IMR-90 (cell line): Measurements from ENCODE around the gene NDUFAF2. TPM values are rescaled to one million over a fixed set of nuclear protein-coding genes. Genes with fewer than 3 reads are reported as not detected.

Source experiments
- ATAC-seq: fragments of 200-7000 bp; cut with Tn5 transposase; 2 replicates; pipeline ENCODE4 v1.9.1; 2020; ENCODE audit warnings: low read depth, mild to moderate bottlenecking, moderate library complexity
- BruUV-seq: library from RNA; stranded (reverse); fragments of 400-500 nt; replicated peaks from 2 replicates; lab custom pipeline; 2021; lab: Mats Ljungman, UMichigan
- CTCF ChIA-PET: fragments of 300-600 bp; formaldehyde crosslinking; extraction: SDS; loops from one replicate; lab custom pipeline; 2021; ENCODE audit warnings: antibody characterized with exemption; lab: Yijun Ruan, JAX
- POLR2A ChIA-PET: fragments of 300-600 bp; sonication (Branson Sonifier 250); formaldehyde crosslinking; loops from one replicate; lab custom pipeline; 2022; ENCODE audit warnings: antibody characterized with exemption; ENCODE audit not compliant: unreplicated experiment; lab: Charles Lee
- DNase-seq: peaks from one replicate; pipeline ENCODE4 v3.0.0; 2013
- H2AFZ ChIP-seq: replicated peaks from 2 replicates; pipeline ENCODE3; 2013; ENCODE audit warnings: low read length, mild to moderate bottlenecking; ENCODE audit not compliant: poor library complexity
- H2AK5ac ChIP-seq: 2 replicates; pipeline ENCODE4 v1.6.1; 2013; ENCODE audit warnings: low read depth, low read length, inconsistent platforms
- H2AK9ac ChIP-seq: replicated peaks from 2 replicates; pipeline ENCODE3; 2013; ENCODE audit warnings: mild to moderate bottlenecking, low read depth, low read length, moderate library complexity; ENCODE audit not compliant: poor library complexity
- H2BK120ac ChIP-seq: 2 replicates; pipeline ENCODE4 v1.6.1; 2013; ENCODE audit warnings: low read depth, low read length, inconsistent platforms
- H2BK15ac ChIP-seq: 3 replicates; pipeline ENCODE4 v1.6.1; 2013; ENCODE audit warnings: low read depth, low read length, inconsistent platforms
- H2BK20ac ChIP-seq: 2 replicates; pipeline ENCODE4 v1.6.1; 2013; ENCODE audit warnings: low read depth, mild to moderate bottlenecking, inconsistent platforms, low read length, moderate library complexity
- H2BK5ac ChIP-seq: 2 replicates; pipeline ENCODE4 v1.6.1; 2013; ENCODE audit warnings: mild to moderate bottlenecking, low read depth, low read length, inconsistent platforms; ENCODE audit not compliant: poor library complexity, severe bottlenecking
- H3K14ac ChIP-seq: replicated peaks from 2 replicates; pipeline ENCODE4 v1.6.1; 2013; ENCODE audit warnings: low read depth, low read length, inconsistent platforms
- H3K18ac ChIP-seq: 2 replicates; pipeline ENCODE4 v1.6.1; 2013; ENCODE audit warnings: low read depth, low read length, control low read depth
- H3K23ac ChIP-seq: 2 replicates; pipeline ENCODE4 v1.6.1; 2013; ENCODE audit warnings: low read depth, low read length, inconsistent platforms
- H3K27ac ChIP-seq: 2 replicates; pipeline ENCODE4 v1.5.1; 2013; ENCODE audit warnings: mild to moderate bottlenecking, control low read depth, low read length; ENCODE audit not compliant: insufficient read depth
- H3K27me3 ChIP-seq: 2 replicates; pipeline ENCODE4 v1.6.1; 2013; ENCODE audit warnings: low read length; ENCODE audit not compliant: control insufficient read depth, insufficient read depth
- H3K36me3 ChIP-seq: 2 replicates; pipeline ENCODE4 v1.6.1; 2013; ENCODE audit warnings: low read length, mixed read lengths; ENCODE audit not compliant: control insufficient read depth, insufficient read depth
- H3K4ac ChIP-seq: 2 replicates; pipeline ENCODE4 v1.6.1; 2013; ENCODE audit warnings: low read depth, low read length, inconsistent platforms
- H3K4me1 ChIP-seq: 2 replicates; pipeline ENCODE4 v1.6.1; 2013; ENCODE audit warnings: low read length, mixed read lengths; ENCODE audit not compliant: control insufficient read depth, insufficient read depth
- H3K4me2 ChIP-seq: 2 replicates; pipeline ENCODE4 v1.6.1; 2013; ENCODE audit warnings: low read depth, mild to moderate bottlenecking, control low read depth, low read length, moderate library complexity
- H3K4me3 ChIP-seq: 2 replicates; pipeline ENCODE4 v1.5.1; 2013; ENCODE audit warnings: low read depth, mild to moderate bottlenecking, control low read depth, low read length, moderate library complexity; ENCODE audit not compliant: insufficient read depth
- H3K56ac ChIP-seq: 2 replicates; pipeline ENCODE4 v1.6.1; 2013; ENCODE audit warnings: low read length, inconsistent platforms; ENCODE audit not compliant: insufficient read depth; ENCODE audit errors: extremely low read depth
- H3K79me1 ChIP-seq, 2 experiments: 2 replicates each; pipeline ENCODE4 v1.6.1; 2013; ENCODE audit warnings: low read length in 2 of 2, inconsistent platforms in 1 of 2, low read depth in 1 of 2
- H3K9ac ChIP-seq: 2 replicates; pipeline ENCODE4 v1.6.1; 2013; ENCODE audit warnings: low read depth, low read length, control low read depth
- H3K9me1 ChIP-seq: 2 replicates; pipeline ENCODE4 v1.6.1; 2013; ENCODE audit warnings: low read length, inconsistent platforms; ENCODE audit not compliant: insufficient read depth
- H3K9me3 ChIP-seq: 2 replicates; pipeline ENCODE4 v1.6.1; 2013; ENCODE audit warnings: low read length; ENCODE audit not compliant: control insufficient read depth, insufficient read depth
- H4K20me1 ChIP-seq: 2 replicates; pipeline ENCODE4 v1.6.1; 2013; ENCODE audit warnings: low read length, inconsistent platforms; ENCODE audit not compliant: insufficient read depth
- H4K5ac ChIP-seq: 2 replicates; pipeline ENCODE4 v1.6.1; 2013; ENCODE audit warnings: mild to moderate bottlenecking, low read depth, low read length, control low read depth
- H4K8ac ChIP-seq, 2 experiments: 2 replicates each; pipeline ENCODE4 v1.6.1; 2013; ENCODE audit warnings: low read depth in 2 of 2, low read length in 2 of 2, control low read depth in 1 of 2, inconsistent platforms in 1 of 2
- H4K91ac ChIP-seq: 2 replicates; pipeline ENCODE4 v1.6.1; 2013; ENCODE audit warnings: low read depth, low read length, inconsistent platforms; ENCODE audit not compliant: insufficient read depth
- BHLHE40 ChIP-seq: fragments of 150-350 bp; IDR thresholded peaks from 2 replicates; pipeline ENCODE4 v1.6.1; 2016; ENCODE audit warnings: mild to moderate bottlenecking, low read depth, low read length
- CEBPB ChIP-seq: IDR thresholded peaks from 2 replicates; pipeline ENCODE4 v1.6.1; 2012; ENCODE audit warnings: low read depth, low read length, improper control_type of control experiment
- CHD1 ChIP-seq: IDR thresholded peaks from 2 replicates; pipeline ENCODE4 v1.6.1; 2012; ENCODE audit warnings: low read depth, low read length, improper control_type of control experiment
- FOS ChIP-seq: fragments of 150-350 bp; IDR thresholded peaks from 2 replicates; pipeline ENCODE4 v1.6.1; 2016; ENCODE audit warnings: low read depth, low read length
- MAFK ChIP-seq: IDR thresholded peaks from 2 replicates; pipeline ENCODE4 v1.6.1; 2012; ENCODE audit warnings: low read depth, low read length, improper control_type of control experiment
- MAZ ChIP-seq: IDR thresholded peaks from 2 replicates; pipeline ENCODE4 v1.6.1; 2012; ENCODE audit warnings: low read depth, mild to moderate bottlenecking, low read length, improper control_type of control experiment, moderate library complexity, borderline replicate concordance
- MXI1 ChIP-seq: IDR thresholded peaks from 2 replicates; pipeline ENCODE4 v1.6.1; 2012; ENCODE audit warnings: low read depth, mild to moderate bottlenecking, low read length, moderate library complexity, borderline replicate concordance
- NFE2L2 ChIP-seq: fragments of 150-350 bp; IDR thresholded peaks from 2 replicates; pipeline ENCODE4 v1.6.1; 2016; ENCODE audit warnings: low read depth, mild to moderate bottlenecking, low read length
- POLR2A ChIP-seq: IDR thresholded peaks from 2 replicates; pipeline ENCODE4 v1.6.1; 2012; ENCODE audit warnings: mild to moderate bottlenecking, low read depth, low read length
- RAD21 ChIP-seq: IDR thresholded peaks from 2 replicates; pipeline ENCODE4 v1.6.1; 2012; ENCODE audit warnings: low read length, improper control_type of control experiment
- RCOR1 ChIP-seq: IDR thresholded peaks from 2 replicates; pipeline ENCODE4 v1.6.1; 2012; ENCODE audit warnings: mild to moderate bottlenecking, low read length, improper control_type of control experiment; ENCODE audit not compliant: insufficient replicate concordance
- RFX5 ChIP-seq: IDR thresholded peaks from 2 replicates; pipeline ENCODE4 v1.8.0; 2012; ENCODE audit warnings: low read depth, mild to moderate bottlenecking, low read length, moderate library complexity
- SMC3 ChIP-seq: fragments of 150-350 bp; IDR thresholded peaks from 2 replicates; pipeline ENCODE4 v1.6.1; 2016; ENCODE audit warnings: low read depth, mild to moderate bottlenecking, antibody characterized with exemption, low read length, moderate library complexity
- WGBS, 2 experiments: methylation state at CpG; one replicate each; pipeline versions ENCODE4 v1.1.5 to v1.1.7; 2013; ENCODE audit warnings: missing lambda C conversion rate in 2 of 2; ENCODE audit not compliant: insufficient read length in 1 of 2; ENCODE audit errors: extremely low coverage in 2 of 2; 5-methylcytosine and 5-hydroxymethylcytosine counted together
- dilution Hi-C: fragments of 300-500 bp; cut with HindIII; formaldehyde crosslinking; loops from one replicate; pipeline ENCODE4 v1.14.3; 2018; ENCODE audit warnings: low sequenced_read_pairs; ENCODE audit not compliant: unreplicated experiment
- in situ Hi-C: fragments of 300-500 bp; cut with MboI; formaldehyde crosslinking; loops from 3 replicates; pipeline ENCODE4 v1.14.3; 2019; ENCODE audit warnings: low sequenced_read_pairs, inconsistent platforms, mixed read lengths
- intact Hi-C: fragments of 100-400 bp; cut with micrococcal nuclease; formaldehyde crosslinking; loops from 2 replicates; pipeline ENCODE4 v1.10.0; 2022
- polyA plus RNA-seq, 3 experiments: library from polyadenylated mRNA; depleted of rRNA; stranded (reverse); fragments of >200 nt; gene quantifications; 2 replicates each; pipeline ENCODE4 v1.2.3, GENCODE V29; 2012; ENCODE audit warnings: low replicate concordance in 1 of 3
- total RNA-seq: library from RNA; depleted of rRNA; stranded (reverse); fragments of >200 nt; gene quantifications from 2 replicates; pipeline ENCODE4 v1.2.3, GENCODE V29; 2012
- TF ChIP-seq, protein P1 (sequence below): conservative IDR thresholded peaks from 2 replicates; pipeline ENCODE4 v1.5.1; 2012; ENCODE audit warnings: mild to moderate bottlenecking, low read depth, low read length, improper control_type of control experiment
- TF ChIP-seq, protein P2 (sequence below): fragments of 150-350 bp; IDR thresholded peaks from 2 replicates; pipeline ENCODE4 v1.6.1; 2016; ENCODE audit warnings: low read depth, mild to moderate bottlenecking, low read length, moderate library complexity, borderline replicate concordance
- TF ChIP-seq, protein P3 (sequence below): fragments of 150-350 bp; IDR thresholded peaks from 2 replicates; pipeline ENCODE4 v1.6.1; 2017; ENCODE audit warnings: mild to moderate bottlenecking, antibody characterized with exemption, low read length, low read depth

Gene NDUFAF2
- total and polyA plus RNA-seq, 2 of the 4 experiments (the other 2 are of a cell fraction) = 11.8 to 24.7 TPM

DNA sequence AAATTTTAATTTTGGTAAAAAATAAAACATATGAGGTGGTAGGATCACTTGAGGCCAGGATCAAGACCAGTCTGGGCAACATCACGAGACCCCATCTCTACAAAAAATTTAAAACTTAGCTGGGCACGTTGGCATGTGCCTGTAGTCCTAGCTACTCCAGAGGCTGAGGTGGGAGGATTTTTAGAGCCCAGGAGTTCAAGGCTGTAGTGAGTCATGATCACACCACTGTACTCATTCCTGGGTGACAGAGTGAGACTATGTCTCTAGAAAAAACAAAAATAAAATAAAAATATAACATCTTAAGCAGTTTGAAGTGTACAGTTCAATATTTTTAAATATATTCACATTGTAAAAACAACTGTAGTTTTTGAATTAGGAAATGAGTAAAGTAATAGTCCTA is 108.9 kb downstream of the NDUFAF2 start:
- ATAC-seq (no peak), DNase-seq (peak; percentile 25)
- Histone ChIP-seq H3K23ac (no peak overlapping the region), H3K18ac (no peak overlapping the region; the same call in 1 of the 2 replicates), H4K8ac (no peak overlapping the region), H2AFZ (no peak overlapping the region), H4K20me1 (no peaks in the 10 kb centered on the region), H3K14ac (0 out of 2 replicates have a peak overlapping the region, but pooled peaks have one; percentile 58), H2BK15ac (no peak overlapping the region), H3K36me3 (no peaks in the 10 kb centered on the region), H3K4me2 (no peak overlapping the region), H3K9ac (no peak overlapping the region), H3K27me3 (no peaks in the 10 kb centered on the region), H4K91ac (no peak overlapping the region), H3K27ac (no peak overlapping the region), H3K9me1 (peaks cover 3% of the 10 kb centered on the region; the same call in 1 of the 2 replicates), H3K4me1 (peaks cover 4% of the 10 kb centered on the region; the same call in 1 of the 2 replicates), H2BK120ac (no peak overlapping the region), H4K5ac (no peak overlapping the region), H2BK5ac (no peak overlapping the region), H2AK5ac (peak overlapping the region; percentile 27; the same call in 1 of the 2 replicates), H3K4me3 (no peak overlapping the region), H3K79me1 (peaks cover 6 to 10% of the 10 kb centered on the region in 2 experiments; a peak in 3 of 4 replicates), H3K4ac (peak overlapping the region; percentile 36), H2BK20ac (peak overlapping the region; percentile 59), H2AK9ac (no peak overlapping the region), H3K9me3 (no peaks in the 10 kb centered on the region), H3K56ac (no peak overlapping the region)
- WGBS, 2 experiments = no CpG with 5 or more reads among the region's 2 CpGs
- in situ Hi-C loops (loop anchor here (10.0 to 25.0 kb wide), 3 partner anchors 271 to 1083 kb away; no protein-coding TSS in a partner anchor), dilution Hi-C loops (no loop called here), intact Hi-C loops (loop anchor here (5.0 to 10.0 kb wide), 3 partner anchors 97 to 1091 kb away; no protein-coding TSS in a partner anchor)
- ChIA-PET CTCF (interaction anchor here (1.6 kb wide), 1 partner anchor 605 kb away, joined by 5 read pairs; no protein-coding TSS in a partner anchor), POLR2A (no interaction called here)
- BruUV-seq = no TSS peak
- TF ChIP-seq, protein P1, sequence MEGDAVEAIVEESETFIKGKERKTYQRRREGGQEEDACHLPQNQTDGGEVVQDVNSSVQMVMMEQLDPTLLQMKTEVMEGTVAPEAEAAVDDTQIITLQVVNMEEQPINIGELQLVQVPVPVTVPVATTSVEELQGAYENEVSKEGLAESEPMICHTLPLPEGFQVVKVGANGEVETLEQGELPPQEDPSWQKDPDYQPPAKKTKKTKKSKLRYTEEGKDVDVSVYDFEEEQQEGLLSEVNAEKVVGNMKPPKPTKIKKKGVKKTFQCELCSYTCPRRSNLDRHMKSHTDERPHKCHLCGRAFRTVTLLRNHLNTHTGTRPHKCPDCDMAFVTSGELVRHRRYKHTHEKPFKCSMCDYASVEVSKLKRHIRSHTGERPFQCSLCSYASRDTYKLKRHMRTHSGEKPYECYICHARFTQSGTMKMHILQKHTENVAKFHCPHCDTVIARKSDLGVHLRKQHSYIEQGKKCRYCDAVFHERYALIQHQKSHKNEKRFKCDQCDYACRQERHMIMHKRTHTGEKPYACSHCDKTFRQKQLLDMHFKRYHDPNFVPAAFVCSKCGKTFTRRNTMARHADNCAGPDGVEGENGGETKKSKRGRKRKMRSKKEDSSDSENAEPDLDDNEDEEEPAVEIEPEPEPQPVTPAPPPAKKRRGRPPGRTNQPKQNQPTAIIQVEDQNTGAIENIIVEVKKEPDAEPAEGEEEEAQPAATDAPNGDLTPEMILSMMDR = no peak
- TF ChIP-seq, protein P2, sequence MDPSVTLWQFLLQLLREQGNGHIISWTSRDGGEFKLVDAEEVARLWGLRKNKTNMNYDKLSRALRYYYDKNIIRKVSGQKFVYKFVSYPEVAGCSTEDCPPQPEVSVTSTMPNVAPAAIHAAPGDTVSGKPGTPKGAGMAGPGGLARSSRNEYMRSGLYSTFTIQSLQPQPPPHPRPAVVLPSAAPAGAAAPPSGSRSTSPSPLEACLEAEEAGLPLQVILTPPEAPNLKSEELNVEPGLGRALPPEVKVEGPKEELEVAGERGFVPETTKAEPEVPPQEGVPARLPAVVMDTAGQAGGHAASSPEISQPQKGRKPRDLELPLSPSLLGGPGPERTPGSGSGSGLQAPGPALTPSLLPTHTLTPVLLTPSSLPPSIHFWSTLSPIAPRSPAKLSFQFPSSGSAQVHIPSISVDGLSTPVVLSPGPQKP = no peak
- TF ChIP-seq POLR2A (no peak), RFX5 (no peak), SMC3 (no peak), RCOR1 (no peak), MAZ (no peak), MXI1 (no peak), BHLHE40 (no peak), CHD1 (no peak), MAFK (no peak), RAD21 (no peak), NFE2L2 (no peak), CEBPB (no peak), FOS (no peak)
- TF ChIP-seq, protein P3, sequence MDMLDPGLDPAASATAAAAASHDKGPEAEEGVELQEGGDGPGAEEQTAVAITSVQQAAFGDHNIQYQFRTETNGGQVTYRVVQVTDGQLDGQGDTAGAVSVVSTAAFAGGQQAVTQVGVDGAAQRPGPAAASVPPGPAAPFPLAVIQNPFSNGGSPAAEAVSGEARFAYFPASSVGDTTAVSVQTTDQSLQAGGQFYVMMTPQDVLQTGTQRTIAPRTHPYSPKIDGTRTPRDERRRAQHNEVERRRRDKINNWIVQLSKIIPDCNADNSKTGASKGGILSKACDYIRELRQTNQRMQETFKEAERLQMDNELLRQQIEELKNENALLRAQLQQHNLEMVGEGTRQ = no peak
